Activated T-helper 1 cell treated with Interleukin-2 at 50 U/mL for 16 hours (primary cell): ENCODE results near the gene ALDH5A1.
"Not testable (repeated sequence)": the region's sequence is repeated elsewhere in the genome, so short reads cannot be mapped to it uniquely, and the experiment has no call there.

Experiments used
- DNase-seq: peaks from one replicate; pipeline ENCODE4 v3.0.0-alpha.2; 2020; ENCODE audit warnings: low read depth

Gene ALDH5A1

GRCh38 chr6:24486065-24486464, 8.7 kb upstream of the ALDH5A1 start:
- no peak for DNase-seq

- no peak for DNase-seq
Measured at GRCh38 chr6:24489470-24489869, 5.3 kb upstream of the ALDH5A1 start, which contains the start of gene GPLD1. Gene GPLD1 (minus strand): TSS chr6:24489578. CDS start chr6:24489511, 67 bp downstream.

GRCh38 chr6:24489881-24490280, 4.9 kb upstream of the ALDH5A1 start:
- DNase-seq: no peak

- DNase-seq: no peak
Measured at GRCh38 chr6:24490948-24491347, 3.8 kb upstream of the ALDH5A1 start.

- no peak for DNase-seq
Measured at GRCh38 chr6:24492475-24492874, 2.3 kb upstream of the ALDH5A1 start.

GRCh38 chr6:24493945-24494820, 586 bp upstream of the ALDH5A1 start:
- DNase-seq: no peak

- no peak for DNase-seq
Measured at GRCh38 chr6:24497254-24497970, 2.6 kb downstream of the ALDH5A1 start.

GRCh38 chr6:24500683-24501082, 5.9 kb downstream of the ALDH5A1 start:
- no peak for DNase-seq

GRCh38 chr6:24501374-24501773, 6.6 kb downstream of the ALDH5A1 start:
- no peak for DNase-seq

GRCh38 chr6:24501914-24502313, 7.1 kb downstream of the ALDH5A1 start:
- DNase-seq: no peak

- DNase-seq: no peak
Measured at GRCh38 chr6:24504287-24504648, 9.5 kb downstream of the ALDH5A1 start.

- DNase-seq: no peak
Measured at GRCh38 chr6:24504649-24505586, 10.1 kb downstream of the ALDH5A1 start.

- DNase-seq: no peak
Measured at GRCh38 chr6:24506814-24507520, 12.2 kb downstream of the ALDH5A1 start.

- not testable (repeated sequence) for DNase-seq
Measured at GRCh38 chr6:24511976-24512375, 17.2 kb downstream of the ALDH5A1 start.

GRCh38 chr6:24513602-24514001, 18.8 kb downstream of the ALDH5A1 start:
- DNase-seq: no peak

GRCh38 chr6:24517659-24518543, 23.1 kb downstream of the ALDH5A1 start:
- DNase-seq: no peak

- DNase-seq: peak; percentile 17
Measured at GRCh38 chr6:24520929-24521546, 26.3 kb downstream of the ALDH5A1 start.

- no peak for DNase-seq
Measured at GRCh38 chr6:24522228-24523176, 27.7 kb downstream of the ALDH5A1 start.

- no peak for DNase-seq
Measured at GRCh38 chr6:24524329-24524728, 29.6 kb downstream of the ALDH5A1 start.
